HG02642 (cell line): ENCODE results near the gene TMSB15A.
"Not testable (repeated sequence)": the region's sequence is repeated elsewhere in the genome, so short reads cannot be mapped to it uniquely, and the experiment has no call there.

Experiments used
- ATAC-seq: cut with Tn5 transposase; IDR thresholded peaks from one replicate; pipeline ENCODE4 v1.9.1; 2021; ENCODE audit warnings: mild to moderate bottlenecking; ENCODE audit not compliant: unreplicated experiment, poor library complexity

The TMSB15A gene

GRCh38 chrX:102515975-102516941 lies at the start of gene TMSB15A:
TMSB15A (minus strand) TSS chrX:102516739.
- peak; percentile 98 for ATAC-seq

GRCh38 chrX:102560423-102561068 lies 44.0 kb upstream of the TMSB15A start:
- no peak for ATAC-seq

GRCh38 chrX:102558607-102559006 lies 42.1 kb upstream of the TMSB15A start:
- no peak for ATAC-seq

- no peak for ATAC-seq
Observed at GRCh38 chrX:102548231-102548630, 31.7 kb upstream of the TMSB15A start.

- ATAC-seq, result no peak
Observed at GRCh38 chrX:102546828-102547493, 30.4 kb upstream of the TMSB15A start.

- not testable (repeated sequence) for ATAC-seq
Observed at GRCh38 chrX:102546175-102546574, 29.6 kb upstream of the TMSB15A start.

GRCh38 chrX:102535958-102536357 lies 19.4 kb upstream of the TMSB15A start:
- ATAC-seq, result no peak

- ATAC-seq, result no peak
Observed at GRCh38 chrX:102517326-102517725, 787 bp upstream of the TMSB15A start.

- ATAC-seq, result no peak
Observed at GRCh38 chrX:102514536-102514935, 2.0 kb downstream of the TMSB15A start.

GRCh38 chrX:102498732-102499131 lies 17.8 kb downstream of the TMSB15A start:
- no peak for ATAC-seq

- ATAC-seq, result no peak
Observed at GRCh38 chrX:102491766-102492165, 24.8 kb downstream of the TMSB15A start.

- not testable (repeated sequence) for ATAC-seq
Observed at GRCh38 chrX:102478765-102479164, 37.8 kb downstream of the TMSB15A start.

GRCh38 chrX:102471762-102472220 lies 44.7 kb downstream of the TMSB15A start, which contains the start of gene TCP11X2:
TCP11X2 (minus strand) TSS chrX:102471812.
- ATAC-seq, result not testable (repeated sequence)

- ATAC-seq, result not testable (repeated sequence)
Observed at GRCh38 chrX:102470215-102470614, 46.3 kb downstream of the TMSB15A start.
